OCI-LY3 (cell line): ENCODE measurements around the gene CPNE4.

ENCODE experiments used
- CTCF ChIP-seq: fragments of 200-600, 300-600 bp; sonication (generic); IDR thresholded peaks from 2 replicates; pipeline ENCODE4 v1.5.1; 2014; ENCODE audit warnings: antibody characterized with exemption, low read length, low read depth
- EZH2phosphoT487 ChIP-seq: fragments of 200-600 bp; shearing (Covaris generic); IDR thresholded peaks from 2 replicates; pipeline ENCODE4 v1.6.1; 2018; ENCODE audit warnings: antibody characterized with exemption, mixed run types, low read depth

- TF ChIP-seq CTCF (no peak), EZH2phosphoT487 (no peak)
These were observed 504.0 kb downstream of the CPNE4 start for GRCh38 chr3:131530843-131531242.
